NCI-H774 (cell line): Measurements from ENCODE around the gene MLLT10.
"Not testable (repeated sequence)": the region's sequence is repeated elsewhere in the genome, so short reads cannot be mapped to it uniquely, and the experiment has no call there.

ENCODE experiments used
- DNase-seq: peaks from one replicate; lab custom pipeline; 2025; lab: John Stamatoyannopoulos, UW

MLLT10 gene

DNA sequence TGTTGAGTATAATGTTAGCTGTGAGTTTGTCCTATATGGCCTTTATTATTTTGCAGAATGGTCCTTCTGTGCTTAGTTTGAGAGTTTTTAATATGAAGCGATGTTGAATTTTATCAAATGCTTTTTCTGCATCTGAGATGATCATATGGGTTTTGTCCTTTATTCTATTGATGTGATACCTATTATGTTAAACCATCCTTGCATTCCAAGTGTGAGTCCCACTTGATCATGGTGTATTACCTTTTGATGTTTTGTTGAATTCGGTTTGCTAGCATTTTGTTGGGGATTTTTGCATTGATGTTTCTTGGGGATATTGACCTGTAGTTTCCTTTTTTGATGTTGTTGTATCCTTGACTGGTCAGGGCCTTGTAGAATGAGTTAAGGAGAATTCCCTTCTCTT, 166.4 kb downstream of the MLLT10 start:
- DNase-seq: no peak

- no peak for DNase-seq
Observed at GRCh38 chr10:21702633-21703111, 168.6 kb downstream of the MLLT10 start.

DNA sequence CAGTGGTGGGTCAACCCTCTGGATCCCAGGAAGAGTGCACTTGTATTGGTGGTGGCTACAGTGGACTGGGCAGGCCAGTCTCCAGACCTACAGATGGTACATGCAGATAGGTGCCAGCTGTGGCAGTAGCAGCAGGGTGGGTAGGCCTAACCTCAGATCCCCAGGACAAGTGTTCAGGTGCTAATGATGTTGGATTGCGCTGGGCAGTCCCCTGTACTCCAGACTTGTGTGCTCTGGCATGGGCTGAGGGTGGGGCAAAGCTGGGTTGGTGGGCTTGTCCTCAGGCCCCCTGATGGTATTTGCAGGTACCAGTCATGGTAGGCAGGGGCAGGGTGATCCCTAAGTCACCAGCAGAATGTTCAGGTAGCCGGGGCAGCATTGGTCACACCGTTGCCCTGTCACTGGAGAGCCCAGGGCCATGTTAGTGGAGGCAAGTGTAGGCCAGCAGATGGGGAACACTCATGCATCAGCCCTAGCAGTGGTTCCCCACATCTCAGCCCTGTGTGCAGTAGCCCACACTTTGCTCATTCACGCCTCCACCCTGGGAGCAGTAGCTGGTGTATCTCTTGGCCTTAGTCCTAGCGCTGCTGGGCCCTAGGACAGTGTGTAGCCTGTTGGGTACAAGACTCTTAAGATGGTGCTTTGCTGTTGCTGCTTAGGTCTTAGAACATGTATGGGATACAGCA, 171.3 kb downstream of the MLLT10 start:
- no peak for DNase-seq

DNA sequence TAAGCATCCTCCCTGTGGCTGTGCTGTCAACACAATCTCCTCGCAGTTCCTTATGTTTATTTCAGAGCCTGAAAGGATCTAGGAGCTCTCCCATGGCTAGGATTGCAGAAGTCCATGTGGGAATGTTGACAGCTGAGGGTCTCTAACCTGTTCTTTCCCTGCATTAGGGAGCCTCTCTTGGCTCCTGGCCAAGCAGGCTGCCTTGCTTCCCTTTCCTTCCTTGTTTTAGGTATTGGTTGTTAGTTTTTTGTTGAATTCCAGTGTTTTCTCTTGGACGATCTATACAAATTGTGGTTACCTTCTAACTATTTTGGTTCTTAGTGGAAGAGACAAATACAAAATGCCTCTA, 171.8 kb downstream of the MLLT10 start:
- no peak for DNase-seq

DNA sequence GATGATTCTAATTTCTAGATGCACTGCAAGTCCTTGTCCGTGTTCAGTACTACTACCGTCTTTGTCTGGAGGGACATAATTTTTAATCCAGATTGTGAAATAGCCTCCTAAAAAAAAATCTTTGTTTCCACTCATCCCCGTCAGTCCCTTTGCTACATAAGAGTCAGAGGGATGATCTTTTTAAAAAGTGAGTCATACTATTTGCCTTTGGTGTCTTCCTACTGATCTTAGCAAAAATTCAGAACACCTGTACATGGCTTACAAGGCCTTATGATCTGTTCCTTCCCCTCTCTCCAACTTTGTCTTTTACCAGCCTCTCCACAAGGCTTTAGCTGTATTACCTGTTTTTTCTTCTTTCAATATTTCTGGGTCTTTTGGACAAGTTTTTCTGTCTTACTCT, 173.5 kb downstream of the MLLT10 start:
- DNase-seq: no peak

DNA sequence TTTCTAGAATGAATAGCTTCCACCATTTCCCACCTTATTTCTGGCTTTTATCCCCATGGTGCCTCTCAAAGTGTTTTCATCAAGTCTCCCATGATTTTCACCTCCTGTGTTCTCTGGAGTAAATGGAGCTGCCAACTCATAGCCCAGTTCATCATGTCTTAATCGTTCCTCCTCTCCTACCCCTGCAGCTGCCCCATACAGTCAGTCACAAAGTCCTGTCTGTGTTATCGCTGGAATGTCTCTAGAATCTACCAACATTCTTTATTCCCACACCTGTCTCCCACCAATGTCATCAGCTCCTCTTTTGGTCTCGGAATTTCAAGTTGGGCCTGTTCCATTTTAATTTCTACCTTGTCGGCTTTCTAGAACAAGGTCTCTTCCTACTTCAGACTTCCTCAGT, 178.9 kb downstream of the MLLT10 start:
- no peak for DNase-seq

- DNase-seq: no peak
Observed at GRCh38 chr10:21715531-21716195, 181.6 kb downstream of the MLLT10 start.

DNA sequence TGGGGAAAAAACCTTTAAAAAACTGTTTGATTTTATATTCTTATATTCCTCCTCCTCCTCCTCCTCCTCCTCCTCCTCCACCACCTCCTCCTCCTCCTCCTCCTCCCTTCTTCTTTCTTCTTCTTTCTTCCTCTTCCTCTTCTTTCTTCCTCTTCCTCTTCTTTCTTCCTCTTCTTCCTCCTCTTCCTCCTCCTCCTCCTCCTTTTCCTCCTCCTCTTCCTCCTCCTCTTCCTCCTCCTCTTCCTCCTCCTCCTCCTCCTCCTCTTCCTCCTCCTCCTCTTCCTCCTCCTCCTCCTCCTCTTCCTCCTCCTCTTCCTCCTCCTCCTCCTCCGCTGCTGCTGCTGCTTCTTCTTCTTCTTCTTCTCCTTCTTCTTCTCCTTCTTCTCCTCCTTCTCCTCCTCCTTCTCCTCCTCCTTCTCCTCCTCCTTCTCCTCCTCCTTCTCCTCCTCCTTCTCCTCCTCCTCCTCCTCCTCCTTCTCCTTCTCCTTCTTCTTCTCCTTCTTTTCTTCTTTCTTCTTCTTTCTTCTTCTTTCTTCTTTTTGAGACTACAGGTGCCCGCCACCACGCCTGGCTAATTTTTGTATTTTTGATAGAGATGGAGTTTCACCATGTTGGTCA, 183.5 kb downstream of the MLLT10 start:
- DNase-seq: not testable (repeated sequence)

GRCh38 chr10:21719502-21719901, 185.5 kb downstream of the MLLT10 start:
- DNase-seq: no peak

- DNase-seq: no peak
Observed at GRCh38 chr10:21720090-21720489, 186.1 kb downstream of the MLLT10 start.

- no peak for DNase-seq
Observed at GRCh38 chr10:21721000-21721665, 187.1 kb downstream of the MLLT10 start.

GRCh38 chr10:21722209-21722608, 188.2 kb downstream of the MLLT10 start:
- DNase-seq: no peak

DNA sequence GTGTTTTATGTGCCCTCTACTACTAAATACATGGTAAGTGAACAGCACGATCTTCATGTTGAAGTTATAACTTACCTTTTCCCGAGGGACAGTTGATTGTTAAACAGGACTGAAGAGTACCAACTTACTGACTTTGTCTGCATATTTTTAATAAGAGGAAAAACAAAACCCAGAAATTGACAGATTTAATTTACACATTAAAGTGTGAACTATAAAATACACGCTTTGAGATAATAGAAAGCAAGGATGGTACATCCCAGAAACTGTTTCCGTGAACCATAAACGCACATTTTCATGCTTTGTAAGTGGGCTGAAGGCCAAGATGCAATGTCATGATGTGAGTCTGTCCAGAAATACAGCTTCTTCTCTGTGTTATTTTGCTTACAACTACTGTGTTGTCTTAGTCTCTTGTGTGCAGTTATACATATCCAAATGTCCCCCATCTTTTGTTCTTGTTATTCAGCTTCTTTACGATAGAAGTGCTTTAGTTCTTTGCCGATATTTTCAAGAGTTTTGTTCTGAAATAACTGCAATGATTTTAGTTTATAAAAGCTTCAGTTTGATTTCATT, 190.1 kb downstream of the MLLT10 start:
- DNase-seq: no peak

GRCh38 chr10:21724687-21725367, 190.8 kb downstream of the MLLT10 start:
- DNase-seq: peak; percentile 92

DNA sequence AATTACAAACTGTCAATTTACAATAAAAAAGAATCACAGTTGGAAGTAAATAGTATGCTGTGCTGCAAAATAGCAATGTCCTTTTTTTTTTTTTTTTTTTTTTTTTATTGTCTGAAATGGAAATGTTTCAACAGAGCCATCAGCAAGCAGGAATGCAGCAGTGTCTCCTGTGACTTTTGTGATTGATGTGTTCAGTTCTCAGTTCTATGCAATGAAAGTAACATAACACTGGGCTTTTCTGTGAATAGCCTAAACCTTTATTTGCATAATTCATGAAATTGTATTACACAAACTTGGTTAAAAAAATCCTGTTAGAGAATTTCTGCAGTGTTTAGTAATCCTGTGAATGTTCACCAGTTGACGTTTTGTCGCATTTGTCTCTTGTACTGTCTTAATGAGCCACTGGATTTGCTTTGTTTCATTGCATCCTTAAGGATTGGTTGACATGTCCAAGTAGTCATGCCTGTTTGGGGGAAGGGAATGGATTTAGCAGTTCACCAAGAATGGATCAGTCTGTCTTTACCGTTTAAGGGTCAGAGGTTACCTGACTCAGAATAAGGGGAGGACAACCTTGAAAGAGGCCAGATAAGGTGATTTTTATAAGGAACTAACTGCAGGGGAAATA, 192.7 kb downstream of the MLLT10 start:
- no peak for DNase-seq

DNA sequence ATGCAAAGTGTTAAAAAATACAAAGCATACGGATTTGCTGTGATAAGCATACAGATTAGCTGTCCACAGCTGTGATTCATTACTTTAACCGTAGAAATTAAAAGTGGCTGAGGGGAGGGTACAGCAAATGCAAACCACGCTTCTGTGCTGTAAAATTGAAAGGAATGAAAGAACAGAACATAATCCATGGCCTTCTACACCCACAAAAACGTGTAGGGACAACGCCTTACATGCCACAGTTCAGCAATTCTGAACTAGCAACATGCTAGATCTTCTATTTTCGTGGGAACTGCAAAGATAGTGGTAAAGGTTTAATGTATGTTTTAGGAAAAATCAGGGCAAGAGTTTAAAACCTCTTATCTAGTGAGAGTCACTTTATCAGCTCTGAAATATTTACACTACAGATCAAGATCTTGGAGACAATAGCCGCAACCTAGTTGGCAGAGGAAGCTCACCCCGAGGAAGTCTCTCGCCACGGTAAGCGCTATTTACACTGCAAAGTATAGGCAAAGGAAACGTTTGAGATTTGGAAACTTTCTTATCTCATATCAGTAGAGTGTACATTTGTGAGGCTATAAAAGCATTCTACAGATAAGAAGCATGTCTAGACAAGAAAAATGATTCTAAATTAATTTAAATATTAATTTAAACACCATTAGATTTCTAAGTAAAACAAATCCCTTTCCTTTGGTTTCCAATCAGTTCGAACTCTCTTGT, 193.6 kb downstream of the MLLT10 start:
- no peak for DNase-seq

- DNase-seq: no peak
Observed at GRCh38 chr10:21728618-21729017, 194.6 kb downstream of the MLLT10 start.

DNA sequence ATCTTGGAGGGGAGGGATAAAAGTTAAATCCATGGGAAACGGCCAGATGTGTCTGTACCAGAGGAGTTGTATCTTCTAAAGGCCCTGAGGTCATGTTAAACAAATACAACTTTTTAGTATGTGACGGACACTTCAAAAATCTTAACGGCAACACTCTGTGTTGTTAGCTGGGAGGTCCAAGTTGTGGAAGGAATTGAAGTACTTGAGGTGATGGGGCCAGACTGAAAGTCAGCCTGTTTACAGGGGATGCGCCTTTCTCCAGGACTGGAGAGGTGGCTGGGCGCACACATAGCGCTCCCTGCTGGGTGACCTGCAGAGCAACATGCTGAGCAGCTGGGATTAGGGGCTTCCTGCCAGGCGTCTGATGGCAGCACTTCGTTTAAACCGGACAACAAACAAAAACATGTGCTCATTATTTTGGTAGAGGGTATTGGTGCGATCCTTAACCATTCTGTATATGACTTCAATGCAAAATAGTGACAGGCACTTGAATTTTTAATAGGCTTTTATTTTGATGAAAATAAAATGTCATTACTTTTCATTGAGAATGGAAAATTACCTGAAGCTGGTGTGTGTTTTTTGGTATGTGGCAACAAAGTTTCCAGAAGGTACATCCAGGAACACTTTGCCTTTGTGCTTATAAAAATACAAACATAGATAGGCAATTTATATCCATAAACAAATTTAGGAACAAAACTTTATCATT, 198.2 kb downstream of the MLLT10 start:
- peak; percentile 34 for DNase-seq

DNA sequence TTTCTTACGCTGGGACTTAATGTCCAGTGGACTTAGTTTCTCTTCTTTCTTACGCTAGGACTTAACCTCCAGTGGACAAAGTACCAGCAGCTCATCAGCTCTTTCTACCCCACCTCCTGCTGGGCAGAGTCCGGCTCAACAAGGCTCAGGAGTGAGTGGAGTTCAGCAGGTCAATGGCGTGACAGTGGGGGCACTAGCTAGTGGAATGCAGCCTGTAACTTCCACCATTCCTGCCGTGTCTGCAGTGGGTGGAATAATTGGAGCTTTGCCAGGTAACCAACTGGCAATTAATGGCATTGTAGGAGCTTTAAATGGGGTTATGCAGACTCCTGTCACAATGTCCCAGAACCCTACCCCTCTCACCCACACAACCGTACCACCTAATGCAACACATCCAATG, 199.7 kb downstream of the MLLT10 start:
- DNase-seq: no peak

DNA sequence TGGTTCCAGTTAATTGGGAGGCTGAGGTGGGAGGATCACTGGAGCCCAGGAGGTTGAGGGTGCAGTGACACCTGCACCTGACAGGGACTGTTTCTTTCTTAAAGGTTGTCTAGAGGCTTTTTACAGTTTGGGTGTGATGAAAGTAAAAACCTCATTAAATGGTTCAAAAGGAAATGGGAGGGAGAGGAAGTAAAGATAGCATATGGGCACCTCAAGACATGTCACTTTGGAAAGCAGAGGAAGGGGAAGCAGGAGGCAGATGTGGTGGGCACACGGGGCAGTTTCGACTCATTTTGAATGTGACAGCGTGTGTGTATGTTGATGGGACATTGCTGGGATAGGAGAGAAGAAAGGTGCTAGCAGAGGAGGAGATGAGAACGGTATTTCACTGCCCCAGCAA, 203.1 kb downstream of the MLLT10 start:
- no peak for DNase-seq
